Measurements from ENCODE around the gene ILKAP.

The ILKAP gene

GRCh38 chr2:238121511-238122286, 81.8 kb downstream of the ILKAP start:
- DNase-seq = no peak

DNA sequence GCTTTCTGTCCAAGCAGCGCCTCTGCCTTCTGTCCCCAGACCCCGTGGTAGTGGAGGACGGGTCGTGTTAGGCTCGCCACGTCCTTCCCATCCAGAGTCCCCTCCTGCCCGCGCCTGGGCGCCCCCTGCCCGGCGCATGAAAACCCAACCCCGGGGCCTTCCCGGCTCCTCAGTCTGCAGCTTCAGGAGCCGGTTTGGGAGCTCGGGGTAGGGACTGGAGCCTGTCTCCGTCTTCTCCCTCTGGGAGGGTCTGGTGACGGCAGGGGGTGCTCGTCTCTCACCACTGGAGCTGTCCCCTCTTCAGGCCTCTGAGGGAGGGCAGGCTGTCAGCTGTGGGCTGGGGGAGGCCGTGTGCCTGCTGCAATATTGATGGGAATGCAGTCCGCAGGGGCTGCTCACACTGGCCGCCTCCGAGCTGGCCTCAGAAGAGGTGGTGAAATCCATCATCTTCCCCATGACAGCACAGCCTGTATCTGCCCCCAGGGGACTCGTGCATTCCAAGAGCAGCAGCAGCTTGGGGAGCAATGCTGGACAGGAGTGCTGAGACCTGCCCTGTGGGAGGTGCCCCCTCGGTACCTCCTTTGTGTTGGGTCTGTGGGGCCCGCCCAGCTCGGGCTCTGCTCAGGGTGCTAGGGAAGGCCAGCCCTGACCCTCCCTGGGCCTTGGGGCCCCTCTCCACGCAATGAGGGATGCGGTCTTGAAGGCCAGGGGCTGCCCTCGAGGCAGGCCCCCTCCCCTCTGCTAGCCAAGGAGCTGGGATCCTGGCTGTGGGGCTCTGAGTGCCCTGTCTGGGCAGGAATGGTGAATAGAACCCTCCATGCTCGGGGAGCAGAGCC, 82.8 kb downstream of the ILKAP start:
- DNase-seq = no peak
